ENCODE measurements around the gene AJM1.
"Not testable (repeated sequence)": the region's sequence is repeated elsewhere in the genome, so short reads cannot be mapped to it uniquely, and the experiment has no call there.

AJM1 gene

GRCh38 chr9:136882109-136882946 is 40.0 kb downstream of the AJM1 start:
- DNase-seq = peak; percentile 91

- not testable (repeated sequence) for DNase-seq
These were observed 40.6 kb downstream of the AJM1 start for GRCh38 chr9:136882947-136883283.

- not testable (repeated sequence) for DNase-seq
These were observed 41.4 kb downstream of the AJM1 start for GRCh38 chr9:136883670-136884069.

GRCh38 chr9:136885950-136886578 is 43.8 kb downstream of the AJM1 start, which contains the start of gene TRAF2:
Gene TRAF2, plus strand, starts transcription at chr9:136886516. Its CDS starts 12,225 bp downstream, at chr9:136898741.
- peak; percentile 98 for DNase-seq

- DNase-seq = peak; percentile 28
These were observed 44.6 kb downstream of the AJM1 start for GRCh38 chr9:136886610-136887597.

GRCh38 chr9:136888454-136888853 is 46.2 kb downstream of the AJM1 start:
- DNase-seq = no peak

GRCh38 chr9:136889858-136890257 is 47.6 kb downstream of the AJM1 start:
- no peak for DNase-seq

GRCh38 chr9:136890661-136891060 is 48.4 kb downstream of the AJM1 start:
- DNase-seq = no peak
